Measurements from ENCODE around the gene MAPK14.
"Not testable (repeated sequence)": the region's sequence is repeated elsewhere in the genome, so short reads cannot be mapped to it uniquely, and the experiment has no call there.

The MAPK14 gene

DNA sequence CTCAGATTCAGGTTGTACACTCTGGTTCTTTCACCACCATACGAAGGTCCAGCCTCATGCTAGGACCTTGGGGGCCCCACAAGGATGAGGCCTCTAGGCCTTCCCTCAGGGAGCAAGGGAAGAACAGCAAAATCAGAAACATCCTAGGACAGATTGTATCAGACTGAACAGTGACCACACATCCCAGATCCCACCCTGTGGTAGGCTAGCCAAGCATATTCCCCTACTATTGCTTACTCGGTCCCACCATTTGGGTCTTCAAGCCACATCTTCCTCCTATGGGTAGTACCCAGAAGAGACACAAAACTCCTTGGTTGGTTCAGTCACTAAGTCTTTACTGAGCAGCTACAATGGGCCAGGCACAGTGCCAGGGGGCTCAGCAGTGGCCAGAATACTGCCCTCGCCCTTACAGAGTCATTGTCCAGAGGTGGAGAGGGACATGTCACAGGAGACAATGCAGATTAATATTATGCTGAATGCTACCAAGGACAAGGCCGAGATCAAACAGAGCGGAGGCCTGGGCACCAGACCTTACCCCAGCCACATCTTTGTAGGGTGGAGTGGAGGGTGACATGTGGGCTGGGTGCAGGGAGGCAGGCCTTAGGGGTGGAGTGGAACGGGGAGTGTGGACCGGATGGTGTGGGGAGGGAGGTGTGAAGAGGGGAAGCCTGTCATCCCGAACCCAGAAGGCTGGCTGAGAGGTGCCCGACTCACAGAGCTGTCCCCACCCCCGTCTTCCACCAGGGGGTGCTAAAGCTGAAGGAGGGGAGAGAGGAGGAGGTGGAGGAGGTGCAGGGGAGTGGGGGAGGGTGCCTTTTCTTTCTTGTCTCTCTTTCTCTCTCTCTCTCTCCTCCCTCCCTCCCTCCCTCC lies 95.9 kb downstream of the MAPK14 start:
- TF ChIP-seq, protein P1, sequence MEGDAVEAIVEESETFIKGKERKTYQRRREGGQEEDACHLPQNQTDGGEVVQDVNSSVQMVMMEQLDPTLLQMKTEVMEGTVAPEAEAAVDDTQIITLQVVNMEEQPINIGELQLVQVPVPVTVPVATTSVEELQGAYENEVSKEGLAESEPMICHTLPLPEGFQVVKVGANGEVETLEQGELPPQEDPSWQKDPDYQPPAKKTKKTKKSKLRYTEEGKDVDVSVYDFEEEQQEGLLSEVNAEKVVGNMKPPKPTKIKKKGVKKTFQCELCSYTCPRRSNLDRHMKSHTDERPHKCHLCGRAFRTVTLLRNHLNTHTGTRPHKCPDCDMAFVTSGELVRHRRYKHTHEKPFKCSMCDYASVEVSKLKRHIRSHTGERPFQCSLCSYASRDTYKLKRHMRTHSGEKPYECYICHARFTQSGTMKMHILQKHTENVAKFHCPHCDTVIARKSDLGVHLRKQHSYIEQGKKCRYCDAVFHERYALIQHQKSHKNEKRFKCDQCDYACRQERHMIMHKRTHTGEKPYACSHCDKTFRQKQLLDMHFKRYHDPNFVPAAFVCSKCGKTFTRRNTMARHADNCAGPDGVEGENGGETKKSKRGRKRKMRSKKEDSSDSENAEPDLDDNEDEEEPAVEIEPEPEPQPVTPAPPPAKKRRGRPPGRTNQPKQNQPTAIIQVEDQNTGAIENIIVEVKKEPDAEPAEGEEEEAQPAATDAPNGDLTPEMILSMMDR (conservative IDR thresholded peaks at IDR 0.05; ENCODE audit: low read depth) = peak; percentile 44

DNA sequence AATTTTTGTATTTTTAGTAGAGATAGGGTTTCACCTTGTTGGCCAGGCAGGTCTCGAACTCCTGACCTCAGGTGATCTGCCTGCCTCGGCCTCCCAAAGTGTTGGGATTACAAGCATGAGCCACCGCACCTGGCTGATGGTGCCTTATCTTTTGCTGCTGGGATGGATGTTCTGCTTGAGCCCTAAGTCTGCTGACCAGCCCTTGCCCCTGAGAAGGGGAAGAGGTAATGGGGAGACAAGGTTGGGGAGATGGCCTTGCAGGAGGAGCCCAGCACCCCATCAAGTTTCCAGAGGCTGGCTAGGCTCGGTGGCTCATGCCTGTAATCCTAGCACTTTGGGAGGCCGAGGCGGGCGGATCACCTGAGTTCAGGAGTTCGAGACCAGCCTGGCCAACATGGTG lies 96.7 kb downstream of the MAPK14 start:
- POLR2A ChIA-PET (ENCODE audit: low non-redundant PET); DNase-seq (ENCODE audit: low spot score); H3K27ac ChIP-seq: not testable (repeated sequence)
- CTCF ChIA-PET = interaction anchor here (0.5 to 1.1 kb wide), 4 partner anchors 20 to 176 kb away, joined by 3 to 17 read pairs (median 4); no protein-coding TSS in a partner anchor

More for the DNA sequence above, 95.9 kb downstream of the MAPK14 start:
- peak; percentile 64 for DNase-seq (ENCODE audit: low spot score)
- H3K27ac ChIP-seq = no peak overlapping the region
- POLR2A ChIA-PET (ENCODE audit: low non-redundant PET) = no interaction called here
- CTCF ChIA-PET = interaction anchor here (0.5 to 1.1 kb wide), 4 partner anchors 14 to 177 kb away, joined by 3 to 17 read pairs (median 4); no protein-coding TSS in a partner anchor

DNA sequence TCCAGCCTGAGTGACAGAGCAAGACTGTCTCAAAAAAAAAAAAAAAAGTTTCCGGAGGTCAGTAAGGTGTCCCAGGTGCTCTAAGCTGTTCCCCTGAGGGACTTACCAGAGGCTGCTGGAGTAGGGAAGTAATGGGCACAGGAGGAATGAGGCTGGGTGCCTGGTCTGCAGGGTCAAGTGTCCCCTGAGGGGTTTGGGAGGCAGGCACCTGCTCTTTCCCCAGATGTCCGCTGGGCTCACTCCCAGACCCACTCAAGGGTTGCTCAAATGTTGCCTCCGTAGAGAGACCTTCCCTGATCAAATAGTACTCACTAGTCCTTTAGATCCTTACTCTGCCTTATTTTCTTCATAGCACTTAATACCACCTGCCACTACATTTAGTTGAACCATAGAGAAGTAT lies 97.3 kb downstream of the MAPK14 start:
- ChIA-PET POLR2A (ENCODE audit: low non-redundant PET) (no interaction called here), CTCF (interaction anchor here (0.8 to 1.1 kb wide), 2 partner anchors 20 to 71 kb away, joined by 3 to 17 read pairs; no protein-coding TSS in a partner anchor)
- no peak overlapping the region for H3K27ac ChIP-seq
- no peak for DNase-seq (ENCODE audit: low spot score)
- TF ChIP-seq, protein P1 (conservative IDR thresholded peaks at IDR 0.05; ENCODE audit: low read depth) = no peak

DNA sequence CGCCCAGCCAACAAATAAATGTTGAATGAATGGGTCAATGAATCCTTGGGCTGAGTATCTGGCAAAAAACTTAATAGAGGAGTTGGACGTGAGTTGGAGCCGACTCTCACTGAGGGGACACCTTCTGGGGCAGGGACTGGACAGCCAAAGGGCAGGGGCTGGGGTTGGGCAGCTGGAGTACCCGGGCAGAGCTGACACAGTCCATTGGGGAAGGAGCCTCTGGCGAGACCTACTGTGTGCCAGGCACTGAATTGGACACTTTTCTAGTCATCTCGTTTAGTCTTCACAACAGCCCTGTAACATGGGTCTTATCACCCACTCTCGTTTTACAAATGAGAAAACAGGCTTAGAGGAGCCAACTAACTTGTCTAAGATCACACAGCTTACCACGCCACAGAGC lies 98.0 kb downstream of the MAPK14 start:
- DNase-seq (ENCODE audit: low spot score) = no peak
- no peak overlapping the region for H3K27ac ChIP-seq
- POLR2A ChIA-PET (ENCODE audit: low non-redundant PET) = no interaction called here
- TF ChIP-seq, protein P1 (conservative IDR thresholded peaks at IDR 0.05; ENCODE audit: low read depth) = no peak
- CTCF ChIA-PET = interaction anchor here (0.6 to 0.7 kb wide), 2 partner anchors 19 to 155 kb away, joined by 3 to 5 read pairs; no protein-coding TSS in a partner anchor

DNA sequence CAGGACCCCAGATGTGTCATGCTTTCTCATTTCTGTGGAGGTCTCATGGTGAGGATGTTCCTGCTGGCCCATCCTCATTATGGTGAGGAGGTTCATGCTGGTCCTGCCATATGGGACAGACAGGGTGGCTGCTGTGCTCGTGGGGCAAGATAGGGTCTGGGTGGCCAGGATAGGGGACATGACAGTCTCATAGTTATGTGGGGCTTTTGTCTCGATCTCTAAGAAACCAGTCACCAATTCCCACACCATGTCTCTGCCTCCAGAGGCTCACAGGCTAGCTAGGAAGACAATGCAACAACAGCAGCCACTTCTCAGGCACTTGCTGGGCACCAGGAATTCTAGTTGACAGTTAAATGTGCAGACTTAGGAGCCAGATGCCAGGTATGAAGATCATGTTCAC lies 98.5 kb downstream of the MAPK14 start:
- H3K27ac ChIP-seq = no peak overlapping the region
- TF ChIP-seq, protein P1 (conservative IDR thresholded peaks at IDR 0.05; ENCODE audit: low read depth) = no peak
- ChIA-PET CTCF (interaction anchor here (0.7 kb wide), 1 partner anchor 154 kb away, joined by 3 read pairs; no protein-coding TSS in a partner anchor), POLR2A (ENCODE audit: low non-redundant PET) (no interaction called here)
- no peak for DNase-seq (ENCODE audit: low spot score)

DNA sequence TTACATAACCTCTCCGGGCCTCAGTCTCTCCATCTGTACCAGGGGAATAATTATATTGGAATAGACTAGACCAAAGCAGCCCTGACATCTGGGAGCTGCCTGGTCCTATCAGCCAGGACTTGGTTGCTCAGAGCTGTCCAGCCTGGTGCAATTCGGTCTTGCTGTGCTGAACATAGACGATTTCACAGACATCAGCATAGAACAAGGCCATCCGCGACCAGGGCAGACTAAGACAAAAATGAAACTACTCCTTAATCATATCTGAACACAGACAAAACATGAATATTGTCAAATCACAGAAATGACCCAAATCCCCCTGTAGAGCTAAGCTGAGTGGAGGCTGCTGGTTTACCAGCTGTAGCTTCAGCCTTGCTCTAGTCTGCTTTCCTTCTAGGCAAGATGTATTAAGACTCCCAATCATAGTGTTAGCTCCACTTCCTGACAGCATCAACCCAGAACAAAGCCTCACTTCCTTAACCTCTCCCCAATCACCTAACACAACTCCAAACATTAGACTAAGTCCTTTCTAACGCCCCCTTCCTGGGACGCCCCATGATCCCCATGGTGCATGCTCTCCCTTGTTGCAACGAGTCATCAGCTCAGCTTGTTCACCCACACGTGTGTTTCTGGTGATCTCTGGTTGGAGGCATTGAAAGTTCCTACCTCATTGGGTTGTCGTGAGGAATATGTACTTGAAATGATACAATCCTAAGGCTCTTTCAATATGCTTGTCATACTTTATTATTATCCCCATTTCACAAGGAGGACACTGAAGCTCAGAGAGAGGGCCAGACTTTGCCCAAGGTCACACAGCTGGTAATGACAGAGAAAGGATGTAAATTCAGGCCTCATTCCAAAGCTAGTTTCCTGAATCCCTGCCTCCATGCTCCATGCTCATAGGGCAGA lies 99.2 kb downstream of the MAPK14 start:
- POLR2A ChIA-PET (ENCODE audit: low non-redundant PET) = no interaction called here
- TF ChIP-seq, protein P1 (conservative IDR thresholded peaks at IDR 0.05; ENCODE audit: low read depth) = no peak
- CTCF ChIA-PET = interaction anchor here (0.7 kb wide), 2 partner anchors 154 to 360 kb away, joined by 3 read pairs; no protein-coding TSS in a partner anchor
- no peak overlapping the region for H3K27ac ChIP-seq
- DNase-seq (ENCODE audit: low spot score) = peak; percentile 19
